Measurements from ENCODE around the gene ANGPTL5.

The ANGPTL5 gene

GRCh38 chr11:101848262-101848661 lies 68.1 kb downstream of the ANGPTL5 start:
- CTCF ChIA-PET = interaction anchor here (0.9 to 3.5 kb wide), 23 partner anchors 13 to 459 kb away, joined by 3 to 118 read pairs (median 5); no protein-coding TSS in a partner anchor
- DNase-seq (ENCODE audit: low read depth, low spot score) = no peak
- POLR2A ChIA-PET = no interaction called here
- TF ChIP-seq, protein P1, sequence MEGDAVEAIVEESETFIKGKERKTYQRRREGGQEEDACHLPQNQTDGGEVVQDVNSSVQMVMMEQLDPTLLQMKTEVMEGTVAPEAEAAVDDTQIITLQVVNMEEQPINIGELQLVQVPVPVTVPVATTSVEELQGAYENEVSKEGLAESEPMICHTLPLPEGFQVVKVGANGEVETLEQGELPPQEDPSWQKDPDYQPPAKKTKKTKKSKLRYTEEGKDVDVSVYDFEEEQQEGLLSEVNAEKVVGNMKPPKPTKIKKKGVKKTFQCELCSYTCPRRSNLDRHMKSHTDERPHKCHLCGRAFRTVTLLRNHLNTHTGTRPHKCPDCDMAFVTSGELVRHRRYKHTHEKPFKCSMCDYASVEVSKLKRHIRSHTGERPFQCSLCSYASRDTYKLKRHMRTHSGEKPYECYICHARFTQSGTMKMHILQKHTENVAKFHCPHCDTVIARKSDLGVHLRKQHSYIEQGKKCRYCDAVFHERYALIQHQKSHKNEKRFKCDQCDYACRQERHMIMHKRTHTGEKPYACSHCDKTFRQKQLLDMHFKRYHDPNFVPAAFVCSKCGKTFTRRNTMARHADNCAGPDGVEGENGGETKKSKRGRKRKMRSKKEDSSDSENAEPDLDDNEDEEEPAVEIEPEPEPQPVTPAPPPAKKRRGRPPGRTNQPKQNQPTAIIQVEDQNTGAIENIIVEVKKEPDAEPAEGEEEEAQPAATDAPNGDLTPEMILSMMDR (IDR thresholded peaks at IDR 0.05; ENCODE audit: insufficient read depth, low read length, missing control alignments) = no peak
- no peak overlapping the region for H3K4me3 ChIP-seq (ENCODE audit: low read depth, low read length)

DNA sequence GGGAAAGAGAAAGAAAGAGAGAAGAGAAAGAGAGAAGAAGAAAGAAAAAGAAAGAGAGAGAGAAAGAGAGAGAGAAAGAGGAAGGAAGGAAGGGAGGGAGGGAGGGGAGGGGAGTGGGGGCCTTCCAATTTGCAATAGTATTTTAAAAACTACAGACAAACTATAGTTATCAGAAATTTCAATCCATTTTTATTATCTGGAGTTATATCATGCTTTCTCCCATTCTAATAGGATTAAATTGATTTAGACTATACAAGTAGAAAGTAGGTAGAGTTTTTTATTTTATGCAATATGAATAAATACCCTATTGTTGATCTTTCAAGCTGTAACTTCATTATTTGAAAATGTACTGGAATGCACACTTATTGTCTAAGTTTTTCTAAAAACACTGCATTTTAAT lies 71.7 kb downstream of the ANGPTL5 start:
- ChIA-PET CTCF (interaction anchor here (1.1 to 2.3 kb wide), 2 partner anchors 387 to 414 kb away, joined by 4 to 9 read pairs; no protein-coding TSS in a partner anchor), POLR2A (no interaction called here)
- DNase-seq (ENCODE audit: low read depth, low spot score) = no peak
- TF ChIP-seq, protein P1 (IDR thresholded peaks at IDR 0.05; ENCODE audit: insufficient read depth, low read length, missing control alignments) = no peak
- no peak overlapping the region for H3K4me3 ChIP-seq (ENCODE audit: low read depth, low read length)

- ChIA-PET CTCF (no interaction called here), POLR2A (no interaction called here)
- H3K4me3 ChIP-seq (ENCODE audit: low read depth, low read length) = no peak overlapping the region
- no peak for DNase-seq (ENCODE audit: low read depth, low spot score)
- TF ChIP-seq, protein P1 (IDR thresholded peaks at IDR 0.05; ENCODE audit: insufficient read depth, low read length, missing control alignments) = no peak
Measured at GRCh38 chr11:101840704-101841103, 75.6 kb downstream of the ANGPTL5 start.
